GM21447 (cell line): ENCODE data around the gene YJU2.

Experiments used
- ATAC-seq: cut with Tn5 transposase; IDR thresholded peaks from one replicate; pipeline ENCODE4 v1.9.1; 2021; ENCODE audit not compliant: unreplicated experiment

The YJU2 gene

GRCh38 chr19:4295972-4296771 lies 49.3 kb downstream of the YJU2 start:
- no peak for ATAC-seq

GRCh38 chr19:4297901-4298809 lies 51.3 kb downstream of the YJU2 start:
- no peak for ATAC-seq

- no peak for ATAC-seq
Measured at GRCh38 chr19:4298810-4299550, 52.1 kb downstream of the YJU2 start.

- no peak for ATAC-seq
Measured at GRCh38 chr19:4300589-4300988, 53.7 kb downstream of the YJU2 start.

- no peak for ATAC-seq
Measured at GRCh38 chr19:4301590-4302242, 54.8 kb downstream of the YJU2 start.

GRCh38 chr19:4302243-4302640 lies 55.4 kb downstream of the YJU2 start, which contains the start of gene TMIGD2:
Gene TMIGD2, minus strand, starts transcription at chr19:4302389. Its CDS starts 4 bp downstream, at chr19:4302385.
- ATAC-seq: no peak

GRCh38 chr19:4303819-4304537 lies 57.1 kb downstream of the YJU2 start:
- ATAC-seq: no peak

- ATAC-seq: no peak
Measured at GRCh38 chr19:4304538-4305256, 57.8 kb downstream of the YJU2 start, which contains the start of gene FSD1. Gene FSD1, plus strand, starts transcription at chr19:4304598. Its CDS starts 149 bp downstream, at chr19:4304747.

GRCh38 chr19:4305257-4305612 lies 58.4 kb downstream of the YJU2 start:
- ATAC-seq: no peak

GRCh38 chr19:4305659-4306058 lies 58.8 kb downstream of the YJU2 start:
- no peak for ATAC-seq

GRCh38 chr19:4310247-4311121 lies 63.6 kb downstream of the YJU2 start:
- ATAC-seq: no peak

GRCh38 chr19:4313847-4314490 lies 67.1 kb downstream of the YJU2 start:
- no peak for ATAC-seq

GRCh38 chr19:4316956-4317355 lies 70.1 kb downstream of the YJU2 start:
- ATAC-seq: no peak

- no peak for ATAC-seq
Measured at GRCh38 chr19:4318460-4318859, 71.6 kb downstream of the YJU2 start.
